ENCODE data around the gene ZNF66. TPM values are rescaled to one million over a fixed set of nuclear protein-coding genes. Genes with fewer than 3 reads are reported as not detected.
"Not testable (repeated sequence)": the region's sequence is repeated elsewhere in the genome, so short reads cannot be mapped to it uniquely, and the experiment has no call there.

The ZNF66 gene
- 17.6 TPM for total RNA-seq (ENCODE audit: unreplicated experiment)
- long read RNA-seq, partial matches to known transcripts: 0 of 4 reads
- long read RNA-seq, other reads (novel, unspliced or antisense): 0 of 4 reads

- no peak for TF ChIP-seq CTCF (IDR thresholded peaks at IDR 0.05; ENCODE audit: unreplicated experiment)
- Mint-ChIP-seq H3K27me3 (ENCODE audit: unreplicated experiment) (no peaks in the 10 kb centered on the region), H3K4me3 (ENCODE audit: unreplicated experiment) (peak within 1 kb of the TSS; percentile 100), H3K4me1 (ENCODE audit: unreplicated experiment) (peaks cover 7% of the 10 kb centered on the region), H3K36me3 (ENCODE audit: low read depth, unreplicated experiment) (peaks cover 4% of the 10 kb centered on the region), H3K27ac (ENCODE audit: unreplicated experiment) (peak within 1 kb of the TSS; percentile 97), H3K9me3 (ENCODE audit: unreplicated experiment) (no peaks in the 10 kb centered on the region)
- peak; percentile 94 for DNase-seq (ENCODE audit: low spot score)
These were observed at the start of gene ZNF66 for GRCh38 chr19:20776083-20777076. Gene ZNF66 (plus strand): TSS chr19:20776304. CDS start chr19:20776448, 144 bp downstream.

GRCh38 chr19:20750169-20750568 is 25.9 kb upstream of the ZNF66 start:
- H3K9me3 Mint-ChIP-seq (ENCODE audit: unreplicated experiment); H3K27ac Mint-ChIP-seq (ENCODE audit: unreplicated experiment); H3K4me3 Mint-ChIP-seq (ENCODE audit: unreplicated experiment); H3K4me1 Mint-ChIP-seq (ENCODE audit: unreplicated experiment); H3K27me3 Mint-ChIP-seq (ENCODE audit: unreplicated experiment); H3K36me3 Mint-ChIP-seq (ENCODE audit: low read depth, unreplicated experiment); DNase-seq (ENCODE audit: low spot score): not testable (repeated sequence)

GRCh38 chr19:20752291-20752690 is 23.8 kb upstream of the ZNF66 start:
- H3K4me1 Mint-ChIP-seq (ENCODE audit: unreplicated experiment); H3K36me3 Mint-ChIP-seq (ENCODE audit: low read depth, unreplicated experiment); H3K27me3 Mint-ChIP-seq (ENCODE audit: unreplicated experiment); H3K27ac Mint-ChIP-seq (ENCODE audit: unreplicated experiment); DNase-seq (ENCODE audit: low spot score); H3K4me3 Mint-ChIP-seq (ENCODE audit: unreplicated experiment); H3K9me3 Mint-ChIP-seq (ENCODE audit: unreplicated experiment): not testable (repeated sequence)

- H3K4me3 Mint-ChIP-seq (ENCODE audit: unreplicated experiment); H3K4me1 Mint-ChIP-seq (ENCODE audit: unreplicated experiment); H3K27ac Mint-ChIP-seq (ENCODE audit: unreplicated experiment); DNase-seq (ENCODE audit: low spot score); H3K27me3 Mint-ChIP-seq (ENCODE audit: unreplicated experiment): not testable (repeated sequence)
- Mint-ChIP-seq H3K36me3 (ENCODE audit: low read depth, unreplicated experiment) (peaks cover 15% of the 10 kb centered on the region), H3K9me3 (ENCODE audit: unreplicated experiment) (peaks cover 16% of the 10 kb centered on the region)
These were observed 6.8 kb upstream of the ZNF66 start for GRCh38 chr19:20769225-20769736.

- H3K27me3 Mint-ChIP-seq (ENCODE audit: unreplicated experiment): no peaks in the 10 kb centered on the region
- peaks cover 10% of the 10 kb centered on the region for H3K36me3 Mint-ChIP-seq (ENCODE audit: low read depth, unreplicated experiment)
- no peaks in the 10 kb centered on the region for H3K4me1 Mint-ChIP-seq (ENCODE audit: unreplicated experiment)
- no peak overlapping the region for H3K27ac Mint-ChIP-seq (ENCODE audit: unreplicated experiment)
- no peak for TF ChIP-seq CTCF (IDR thresholded peaks at IDR 0.05; ENCODE audit: unreplicated experiment)
- H3K9me3 Mint-ChIP-seq (ENCODE audit: unreplicated experiment): no peaks in the 10 kb centered on the region
- H3K4me3 Mint-ChIP-seq (ENCODE audit: unreplicated experiment): peak overlapping the region; percentile 59
- no peak for DNase-seq (ENCODE audit: low spot score)
These were observed 11.7 kb downstream of the ZNF66 start for GRCh38 chr19:20787786-20788185.

GRCh38 chr19:20791806-20792205 is 15.7 kb downstream of the ZNF66 start:
- Mint-ChIP-seq H3K4me1 (ENCODE audit: unreplicated experiment) (no peaks in the 10 kb centered on the region), H3K9me3 (ENCODE audit: unreplicated experiment) (peaks cover 6% of the 10 kb centered on the region), H3K27ac (ENCODE audit: unreplicated experiment) (no peak overlapping the region), H3K4me3 (ENCODE audit: unreplicated experiment) (no peak overlapping the region), H3K36me3 (ENCODE audit: low read depth, unreplicated experiment) (peaks cover 23% of the 10 kb centered on the region), H3K27me3 (ENCODE audit: unreplicated experiment) (peaks cover 2% of the 10 kb centered on the region)
- no peak for DNase-seq (ENCODE audit: low spot score)
- no peak for TF ChIP-seq CTCF (IDR thresholded peaks at IDR 0.05; ENCODE audit: unreplicated experiment)

GRCh38 chr19:20806311-20807262 is 30.5 kb downstream of the ZNF66 start:
- peaks cover 17% of the 10 kb centered on the region for H3K27me3 Mint-ChIP-seq (ENCODE audit: unreplicated experiment)
- DNase-seq (ENCODE audit: low spot score); H3K4me1 Mint-ChIP-seq (ENCODE audit: unreplicated experiment); H3K27ac Mint-ChIP-seq (ENCODE audit: unreplicated experiment): not testable (repeated sequence)
- H3K4me3 Mint-ChIP-seq (ENCODE audit: unreplicated experiment): peak overlapping the region; percentile 83
- peaks cover 66% of the 10 kb centered on the region for H3K9me3 Mint-ChIP-seq (ENCODE audit: unreplicated experiment)
- peaks cover 61% of the 10 kb centered on the region for H3K36me3 Mint-ChIP-seq (ENCODE audit: low read depth, unreplicated experiment)
